Sigmoid colon (tissue), 7 donors: ENCODE results near the gene CALU. TPM values are rescaled to one million over a fixed set of nuclear protein-coding genes. Genes with fewer than 3 reads are reported as not detected.

Experiments
- DNase-seq: peaks from one replicate; pipeline ENCODE4 v3.0.0-alpha.2; 2019
- H3K27ac ChIP-seq, 4 donors: fragments of 200-600 bp; sonication (generic); one replicate each; pipeline ENCODE4 v1.5.1; 2016 to 2019; ENCODE audit warnings: mild to moderate bottlenecking in 1 of 4
- H3K27me3 ChIP-seq, 3 donors: fragments of 200-600 bp; sonication (generic); one replicate each; pipeline ENCODE4 v1.5.1; 2019; ENCODE audit warnings: mild to moderate bottlenecking in 1 of 3
- H3K36me3 ChIP-seq, 4 donors: fragments of 200-600 bp; sonication (generic); one replicate each; pipeline ENCODE4 v1.5.1; 2016 to 2019
- H3K4me1 ChIP-seq, 4 donors: fragments of 200-600 bp; sonication (generic); one replicate each; pipeline ENCODE4 v1.5.1; 2017 to 2019
- H3K4me3 ChIP-seq, 4 donors: fragments of 200-600 bp; sonication (generic); one replicate each; pipeline ENCODE4 v1.5.1; 2017 to 2019; ENCODE audit warnings: mild to moderate bottlenecking in 2 of 4, moderate library complexity in 1 of 4
- H3K9me3 ChIP-seq, 4 donors: fragments of 200-600 bp in 3 of 4; sonication (generic) in 3 of 4; one replicate each; pipeline versions ENCODE4 v1.5.1 to v1.6.1; 2013 to 2019
- CTCF ChIP-seq, 4 experiments: fragments of 450-650 bp in 3 of 4; fragments of 200-600 bp in 1 of 4; IDR thresholded peaks; one replicate each; pipeline ENCODE4 v1.5.1; 2016 to 2019; ENCODE audit warnings: antibody characterized with exemption in 4 of 4, mild to moderate bottlenecking in 3 of 4, moderate library complexity in 2 of 4
- EP300 ChIP-seq, 4 donors: sonication (generic); formaldehyde crosslinking; IDR thresholded peaks; one replicate each; pipeline ENCODE4 v1.6.1; 2017; ENCODE audit warnings: antibody characterized with exemption in 4 of 4
- POLR2A ChIP-seq, 2 donors: fragments of 450-650 bp; IDR thresholded peaks; one replicate each; pipeline ENCODE4 v1.6.1; 2016; ENCODE audit warnings: antibody characterized with exemption in 2 of 2, mild to moderate bottlenecking in 2 of 2, moderate library complexity in 2 of 2
- POLR2AphosphoS5 ChIP-seq, 4 donors: sonication (generic); formaldehyde crosslinking; IDR thresholded peaks; one replicate each; pipeline ENCODE4 v1.6.1; 2017; ENCODE audit warnings: antibody characterized with exemption in 4 of 4
- WGBS, 2 donors: extraction: QIAGEN DNeasy Blood & Tissue Kit; methylation state at CpG; one replicate each; pipeline ENCODE4 v1.1.7; 2013; 5-methylcytosine and 5-hydroxymethylcytosine counted together
- intact Hi-C: fragments of 100-400 bp; cut with DNase I; formaldehyde crosslinking; loops from one replicate; pipeline ENCODE4 v1.15.1; 2023
- polyA plus RNA-seq, 3 donors: library from polyadenylated mRNA; stranded (reverse); fragments of 200-250 nt; gene quantifications; one replicate each; pipeline ENCODE4 v1.2.3, GENCODE V29; 2013
- total RNA-seq, 4 donors: library from RNA; depleted of rRNA; stranded (reverse); fragments of >200 nt; gene quantifications; one replicate each; pipeline ENCODE4 v1.1.0, GENCODE V29; 2016
- donor health status: healthy with polysubstance abuse.
- donor health status: Bipolar disorder and iron deficiency.
- donor health status: healthy.

The CALU gene
- total and polyA plus RNA-seq, 7 donors: 14.4 to 250 (median 153) TPM

GRCh38 chr7:128799451-128799850 is 60.3 kb downstream of the CALU start:
- no peaks in the 10 kb centered on the region for H3K27me3 ChIP-seq
- TF ChIP-seq EP300 (IDR thresholded peaks at IDR 0.05) (no peak), CTCF (IDR thresholded peaks at IDR 0.05) (no peak)
- H3K4me1 ChIP-seq: peaks cover 0 to 6% (median 0%) of the 10 kb centered on the region in 4 donors
- no peaks in the 10 kb centered on the region for H3K9me3 ChIP-seq
- no peak for DNase-seq
- peaks cover 0 to 31% (median 0%) of the 10 kb centered on the region in 4 donors for H3K36me3 ChIP-seq
- H3K4me3 ChIP-seq: no peak overlapping the region
- WGBS, 2 donors: 74% methylated on average over 2 of the region's 2 CpGs
- no peak overlapping the region for H3K27ac ChIP-seq
- intact Hi-C loops: no loop called here

- H3K36me3 ChIP-seq: peaks cover 0 to 37% (median 10%) of the 10 kb centered on the region in 4 donors
- no peak overlapping the region for H3K4me3 ChIP-seq
- no peak for TF ChIP-seq CTCF (IDR thresholded peaks at IDR 0.05)
- no peak for TF ChIP-seq POLR2AphosphoS5 (IDR thresholded peaks at IDR 0.05)
- no peak for TF ChIP-seq POLR2A (IDR thresholded peaks at IDR 0.05)
- TF ChIP-seq EP300 (IDR thresholded peaks at IDR 0.05): no peak
- H3K27ac ChIP-seq: no peak overlapping the region
- intact Hi-C loops: no loop called here
- no peaks in the 10 kb centered on the region for H3K4me1 ChIP-seq
- WGBS, 2 donors: 81 to 91% methylated on average over 3 of the region's 3 CpGs
- H3K9me3 ChIP-seq: no peaks in the 10 kb centered on the region
- no peaks in the 10 kb centered on the region for H3K27me3 ChIP-seq
- DNase-seq: no peak
These were observed 61.4 kb downstream of the CALU start for GRCh38 chr7:128800567-128800966.

GRCh38 chr7:128801003-128801402 is 61.8 kb downstream of the CALU start:
- intact Hi-C loops: no loop called here
- Histone ChIP-seq H3K36me3 (peaks cover 0 to 41% (median 14%) of the 10 kb centered on the region in 4 donors), H3K9me3 (no peaks in the 10 kb centered on the region), H3K27me3 (no peaks in the 10 kb centered on the region), H3K4me1 (no peaks in the 10 kb centered on the region), H3K27ac (no peak overlapping the region), H3K4me3 (no peak overlapping the region)
- WGBS, 2 donors: 32 to 77% methylated on average over 9 of the region's 9 CpGs
- TF ChIP-seq POLR2AphosphoS5 (IDR thresholded peaks at IDR 0.05) (no peak), EP300 (IDR thresholded peaks at IDR 0.05) (no peak), POLR2A (IDR thresholded peaks at IDR 0.05) (no peak), CTCF (IDR thresholded peaks at IDR 0.05) (no peak)
- DNase-seq: no peak

GRCh38 chr7:128801667-128802418 is 62.7 kb downstream of the CALU start:
- Histone ChIP-seq H3K27me3 (no peaks in the 10 kb centered on the region), H3K36me3 (peaks cover 0 to 49% (median 18%) of the 10 kb centered on the region in 4 donors), H3K9me3 (no peaks in the 10 kb centered on the region), H3K4me1 (no peaks in the 10 kb centered on the region), H3K4me3 (no peak overlapping the region), H3K27ac (no peak overlapping the region)
- intact Hi-C loops: no loop called here
- DNase-seq: no peak
- WGBS, 2 donors: 78 to 87% methylated on average over 2 of the region's 2 CpGs
- no peak for TF ChIP-seq EP300 (IDR thresholded peaks at IDR 0.05)
- TF ChIP-seq POLR2A (IDR thresholded peaks at IDR 0.05): no peak

- Histone ChIP-seq H3K36me3 (peaks cover 0 to 74% (median 18%) of the 10 kb centered on the region in 4 donors), H3K4me1 (no peaks in the 10 kb centered on the region), H3K27me3 (no peaks in the 10 kb centered on the region), H3K27ac (no peak overlapping the region), H3K4me3 (no peak overlapping the region), H3K9me3 (no peaks in the 10 kb centered on the region)
- no peak for TF ChIP-seq EP300 (IDR thresholded peaks at IDR 0.05)
- TF ChIP-seq CTCF (IDR thresholded peaks at IDR 0.05): no peak
- TF ChIP-seq POLR2A (IDR thresholded peaks at IDR 0.05): no peak
- TF ChIP-seq POLR2AphosphoS5 (IDR thresholded peaks at IDR 0.05): no peak
- intact Hi-C loops: no loop called here
- WGBS, 2 donors: 90 to 95% methylated on average over 6 of the region's 6 CpGs
- no peak for DNase-seq
These were observed 65.3 kb downstream of the CALU start for GRCh38 chr7:128804484-128804883.
